ENCODE results near the gene TRIM56. TPM values are rescaled to one million over a fixed set of nuclear protein-coding genes. Genes with fewer than 3 reads are reported as not detected.
"Not testable (repeated sequence)": the region's sequence is repeated elsewhere in the genome, so short reads cannot be mapped to it uniquely, and the experiment has no call there.

Gene TRIM56
- total RNA-seq, 2 experiments from 2014 or later = 66.8 to 67.9 TPM

- DNase-seq; H3K27ac Mint-ChIP-seq; H3K36me3 Mint-ChIP-seq (ENCODE audit: low read depth); H3K4me3 Mint-ChIP-seq; POLR2A ChIA-PET; H3K9me3 Mint-ChIP-seq (ENCODE audit: insufficient read depth); ATAC-seq; H3K4me1 Mint-ChIP-seq (ENCODE audit: low read depth): not testable (repeated sequence)
- CTCF ChIA-PET = interaction anchor here (0.8 kb wide), 1 partner anchor 89 kb away, joined by 3 read pairs; no protein-coding TSS in a partner anchor
- H3K27me3 Mint-ChIP-seq (ENCODE audit: low read depth) = peaks cover 18% of the 10 kb centered on the region
These were observed 18.4 kb downstream of the TRIM56 start for GRCh38 chr7:101103701-101104100.

- ATAC-seq (no peak), DNase-seq (no peak)
- ChIA-PET CTCF (no interaction called here), POLR2A (no interaction called here)
- H3K9me3 Mint-ChIP-seq (ENCODE audit: insufficient read depth) = no peaks in the 10 kb centered on the region
- H3K36me3 Mint-ChIP-seq (ENCODE audit: low read depth) = no peaks in the 10 kb centered on the region
- peaks cover 9% of the 10 kb centered on the region for H3K4me1 Mint-ChIP-seq (ENCODE audit: low read depth)
- H3K4me3 Mint-ChIP-seq = no peak overlapping the region
- H3K27me3 Mint-ChIP-seq (ENCODE audit: low read depth) = peaks cover 18% of the 10 kb centered on the region
- H3K27ac Mint-ChIP-seq = no peak overlapping the region
These were observed 19.0 kb downstream of the TRIM56 start for GRCh38 chr7:101104193-101104713.

- DNase-seq = no peak
- CTCF ChIA-PET = interaction anchor here (1.6 kb wide), 1 partner anchor 18 kb away, joined by 3 read pairs; no protein-coding TSS in a partner anchor
- Mint-ChIP-seq H3K36me3 (ENCODE audit: low read depth) (no peaks in the 10 kb centered on the region), H3K4me1 (ENCODE audit: low read depth) (peaks cover 4% of the 10 kb centered on the region), H3K27ac (no peak overlapping the region), H3K27me3 (ENCODE audit: low read depth) (peaks cover 18% of the 10 kb centered on the region), H3K9me3 (ENCODE audit: insufficient read depth) (no peaks in the 10 kb centered on the region), H3K4me3 (no peak overlapping the region)
- POLR2A ChIA-PET = no interaction called here
- ATAC-seq = no peak
These were observed 19.5 kb downstream of the TRIM56 start for GRCh38 chr7:101104799-101105198.

DNA sequence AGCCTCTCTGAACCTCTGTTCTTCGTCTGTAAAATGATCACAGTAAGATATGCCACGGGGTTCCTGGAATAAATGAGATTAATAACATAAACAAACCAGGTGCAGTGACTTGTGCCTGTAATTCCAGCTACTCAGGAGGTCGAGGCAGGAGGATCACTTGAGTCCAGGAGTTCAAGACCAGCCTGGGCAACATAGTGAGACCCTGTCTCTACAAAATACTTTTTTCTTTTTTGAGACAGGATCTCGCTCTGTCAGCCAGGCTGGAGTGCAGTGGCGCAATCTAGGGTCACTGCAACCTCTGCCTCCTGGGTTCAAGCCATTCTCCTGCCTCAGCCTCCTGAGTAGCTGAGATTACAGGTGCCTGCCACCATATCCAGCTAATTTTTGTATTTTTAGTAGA, 20.0 kb downstream of the TRIM56 start:
- H3K4me1 Mint-ChIP-seq (ENCODE audit: low read depth); DNase-seq; H3K9me3 Mint-ChIP-seq (ENCODE audit: insufficient read depth); H3K36me3 Mint-ChIP-seq (ENCODE audit: low read depth); H3K27ac Mint-ChIP-seq; POLR2A ChIA-PET; H3K4me3 Mint-ChIP-seq; ATAC-seq: not testable (repeated sequence)
- peaks cover 14% of the 10 kb centered on the region for H3K27me3 Mint-ChIP-seq (ENCODE audit: low read depth)
- CTCF ChIA-PET = interaction anchor here (1.6 kb wide), 1 partner anchor 18 kb away, joined by 3 read pairs; no protein-coding TSS in a partner anchor

GRCh38 chr7:101106386-101106785, 21.1 kb downstream of the TRIM56 start:
- H3K4me3 Mint-ChIP-seq = no peak overlapping the region
- peaks cover 4% of the 10 kb centered on the region for H3K27me3 Mint-ChIP-seq (ENCODE audit: low read depth)
- POLR2A ChIA-PET = no interaction called here
- CTCF ChIA-PET = interaction anchor here (1.2 to 1.6 kb wide), 2 partner anchors 17 to 86 kb away, joined by 3 read pairs; no protein-coding TSS in a partner anchor
- H3K36me3 Mint-ChIP-seq (ENCODE audit: low read depth) = no peaks in the 10 kb centered on the region
- ATAC-seq = no peak
- H3K4me1 Mint-ChIP-seq (ENCODE audit: low read depth) = no peaks in the 10 kb centered on the region
- H3K27ac Mint-ChIP-seq = no peak overlapping the region
- DNase-seq = no peak
- no peaks in the 10 kb centered on the region for H3K9me3 Mint-ChIP-seq (ENCODE audit: insufficient read depth)

- ATAC-seq (no peak), DNase-seq (no peak)
- no peaks in the 10 kb centered on the region for H3K9me3 Mint-ChIP-seq (ENCODE audit: insufficient read depth)
- ChIA-PET POLR2A (interaction anchor here (0.5 to 1.3 kb wide), 3 partner anchors 8 to 28 kb away, joined by 3 read pairs; partner anchors contain the start of gene SERPINE1), CTCF (interaction anchor here (0.7 kb wide), 1 partner anchor 13 kb away, joined by 3 read pairs; no protein-coding TSS in a partner anchor)
- no peak overlapping the region for H3K4me3 Mint-ChIP-seq
- H3K27ac Mint-ChIP-seq = no peak overlapping the region
- no peaks in the 10 kb centered on the region for H3K4me1 Mint-ChIP-seq (ENCODE audit: low read depth)
- no peaks in the 10 kb centered on the region for H3K27me3 Mint-ChIP-seq (ENCODE audit: low read depth)
- no peaks in the 10 kb centered on the region for H3K36me3 Mint-ChIP-seq (ENCODE audit: low read depth)
These were observed 23.1 kb downstream of the TRIM56 start for GRCh38 chr7:101108330-101108857.

- POLR2A ChIA-PET = interaction anchor here (0.5 to 1.3 kb wide), 3 partner anchors 7 to 27 kb away, joined by 3 read pairs; partner anchors contain the start of gene SERPINE1
- CTCF ChIA-PET = interaction anchor here (0.7 kb wide), 1 partner anchor 13 kb away, joined by 3 read pairs; no protein-coding TSS in a partner anchor
- Mint-ChIP-seq H3K4me3 (no peak overlapping the region), H3K27me3 (ENCODE audit: low read depth) (no peaks in the 10 kb centered on the region), H3K36me3 (ENCODE audit: low read depth) (no peaks in the 10 kb centered on the region), H3K4me1 (ENCODE audit: low read depth) (no peaks in the 10 kb centered on the region), H3K9me3 (ENCODE audit: insufficient read depth) (no peaks in the 10 kb centered on the region), H3K27ac (no peak overlapping the region)
- no peak for ATAC-seq
- no peak for DNase-seq
These were observed 23.7 kb downstream of the TRIM56 start for GRCh38 chr7:101108961-101109360.

- CTCF ChIA-PET = no interaction called here
These were observed 24.1 kb downstream of the TRIM56 start for GRCh38 chr7:101109368-101109767.

GRCh38 chr7:101111261-101111660, 26.0 kb downstream of the TRIM56 start:
- Mint-ChIP-seq H3K4me1 (ENCODE audit: low read depth) (no peaks in the 10 kb centered on the region), H3K27ac (no peak overlapping the region), H3K4me3 (no peak overlapping the region), H3K36me3 (ENCODE audit: low read depth) (no peaks in the 10 kb centered on the region), H3K9me3 (ENCODE audit: insufficient read depth) (no peaks in the 10 kb centered on the region), H3K27me3 (ENCODE audit: low read depth) (no peaks in the 10 kb centered on the region)
- DNase-seq (no peak), ATAC-seq (no peak)
- CTCF ChIA-PET = interaction anchor here (1.0 to 1.1 kb wide), 2 partner anchors 33 to 81 kb away, joined by 3 to 5 read pairs; no protein-coding TSS in a partner anchor
- POLR2A ChIA-PET = no interaction called here

More at GRCh38 chr7:101109368-101109767, 24.1 kb downstream of the TRIM56 start:
- H3K36me3 Mint-ChIP-seq (ENCODE audit: low read depth) = no peaks in the 10 kb centered on the region
- no peak for DNase-seq
- ATAC-seq = no peak
- H3K9me3 Mint-ChIP-seq (ENCODE audit: insufficient read depth) = no peaks in the 10 kb centered on the region
- no peak overlapping the region for H3K27ac Mint-ChIP-seq
- H3K27me3 Mint-ChIP-seq (ENCODE audit: low read depth) = no peaks in the 10 kb centered on the region
- no peak overlapping the region for H3K4me3 Mint-ChIP-seq
- POLR2A ChIA-PET = no interaction called here
- H3K4me1 Mint-ChIP-seq (ENCODE audit: low read depth) = no peaks in the 10 kb centered on the region

DNA sequence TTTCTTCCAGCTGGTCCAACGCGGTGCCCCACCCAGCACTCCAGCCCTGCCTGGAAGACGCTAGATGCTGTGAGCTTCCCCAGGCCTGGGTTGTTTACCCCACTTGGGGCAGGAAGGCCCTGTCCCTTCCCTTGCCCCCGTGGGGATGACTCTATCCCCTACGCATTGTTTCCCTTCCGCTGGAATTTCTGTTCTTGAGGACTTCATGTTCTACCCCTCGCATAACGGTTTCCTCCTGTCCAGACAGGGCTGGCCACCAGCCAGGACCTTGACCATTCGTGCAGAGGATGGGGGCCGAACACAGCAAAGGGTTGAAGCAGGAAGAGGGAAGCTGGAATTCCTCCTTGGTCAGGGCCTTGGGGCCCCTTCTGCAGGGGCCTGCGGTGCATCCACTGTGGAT, 27.0 kb downstream of the TRIM56 start:
- H3K9me3 Mint-ChIP-seq (ENCODE audit: insufficient read depth) = no peaks in the 10 kb centered on the region
- no peak overlapping the region for H3K4me3 Mint-ChIP-seq
- H3K27ac Mint-ChIP-seq = no peak overlapping the region
- no peaks in the 10 kb centered on the region for H3K36me3 Mint-ChIP-seq (ENCODE audit: low read depth)
- DNase-seq = no peak
- ATAC-seq = no peak
- no peaks in the 10 kb centered on the region for H3K4me1 Mint-ChIP-seq (ENCODE audit: low read depth)
- no peaks in the 10 kb centered on the region for H3K27me3 Mint-ChIP-seq (ENCODE audit: low read depth)
- POLR2A ChIA-PET = interaction anchor here (0.5 kb wide), 1 partner anchor 80 kb away, joined by 5 read pairs; no protein-coding TSS in a partner anchor
- CTCF ChIA-PET = interaction anchor here (1.0 to 1.1 kb wide), 2 partner anchors 32 to 80 kb away, joined by 3 to 5 read pairs; no protein-coding TSS in a partner anchor

GRCh38 chr7:101113140-101113539, 27.9 kb downstream of the TRIM56 start:
- H3K4me1 Mint-ChIP-seq (ENCODE audit: low read depth); DNase-seq; H3K36me3 Mint-ChIP-seq (ENCODE audit: low read depth); H3K27ac Mint-ChIP-seq; H3K9me3 Mint-ChIP-seq (ENCODE audit: insufficient read depth); H3K27me3 Mint-ChIP-seq (ENCODE audit: low read depth); POLR2A ChIA-PET; ATAC-seq; H3K4me3 Mint-ChIP-seq: not testable (repeated sequence)
- CTCF ChIA-PET = interaction anchor here (1.0 kb wide), 1 partner anchor 31 kb away, joined by 5 read pairs; no protein-coding TSS in a partner anchor

GRCh38 chr7:101113836-101114235, 28.6 kb downstream of the TRIM56 start:
- no peaks in the 10 kb centered on the region for H3K4me1 Mint-ChIP-seq (ENCODE audit: low read depth)
- H3K9me3 Mint-ChIP-seq (ENCODE audit: insufficient read depth) = no peaks in the 10 kb centered on the region
- DNase-seq = no peak
- no peaks in the 10 kb centered on the region for H3K36me3 Mint-ChIP-seq (ENCODE audit: low read depth)
- ATAC-seq = no peak
- POLR2A ChIA-PET = interaction anchor here (0.6 kb wide), 1 partner anchor 40 kb away, joined by 3 read pairs; no protein-coding TSS in a partner anchor
- CTCF ChIA-PET = interaction anchor here (1.0 kb wide), 2 partner anchors 30 kb away, joined by 3 to 5 read pairs; no protein-coding TSS in a partner anchor
- no peak overlapping the region for H3K27ac Mint-ChIP-seq
- H3K27me3 Mint-ChIP-seq (ENCODE audit: low read depth) = no peaks in the 10 kb centered on the region
- H3K4me3 Mint-ChIP-seq = no peak overlapping the region
